ENCODE data around the gene FAM83F.
"Not testable (repeated sequence)": the region's sequence is repeated elsewhere in the genome, so short reads cannot be mapped to it uniquely, and the experiment has no call there.

Gene FAM83F

GRCh38 chr22:39994566-39995392 lies at the start of gene FAM83F:
Gene FAM83F (plus strand): TSS chr22:39994954. CDS start chr22:39995043, 89 bp downstream.
- DNase-seq (ENCODE audit: low read depth, low spot score) = peak; percentile 19

DNA sequence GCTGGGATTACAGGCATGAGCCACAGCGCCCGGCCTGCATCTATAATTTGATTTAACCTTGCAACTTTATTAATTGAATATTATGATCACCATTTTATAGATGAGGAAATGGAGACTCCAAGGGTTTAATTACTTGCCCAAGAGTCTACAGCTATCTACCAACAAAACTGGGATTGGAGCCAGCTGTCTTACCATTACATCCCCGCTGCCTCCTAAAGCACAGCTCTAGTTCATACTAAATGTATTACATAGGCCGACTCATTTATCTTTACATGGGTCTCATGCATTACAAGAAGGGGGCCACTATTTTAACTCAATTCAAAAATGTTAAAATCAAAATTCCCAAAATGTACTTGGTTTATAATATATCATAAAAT lies 48.6 kb upstream of the FAM83F start:
- no peak for DNase-seq (ENCODE audit: low read depth, low spot score)

DNA sequence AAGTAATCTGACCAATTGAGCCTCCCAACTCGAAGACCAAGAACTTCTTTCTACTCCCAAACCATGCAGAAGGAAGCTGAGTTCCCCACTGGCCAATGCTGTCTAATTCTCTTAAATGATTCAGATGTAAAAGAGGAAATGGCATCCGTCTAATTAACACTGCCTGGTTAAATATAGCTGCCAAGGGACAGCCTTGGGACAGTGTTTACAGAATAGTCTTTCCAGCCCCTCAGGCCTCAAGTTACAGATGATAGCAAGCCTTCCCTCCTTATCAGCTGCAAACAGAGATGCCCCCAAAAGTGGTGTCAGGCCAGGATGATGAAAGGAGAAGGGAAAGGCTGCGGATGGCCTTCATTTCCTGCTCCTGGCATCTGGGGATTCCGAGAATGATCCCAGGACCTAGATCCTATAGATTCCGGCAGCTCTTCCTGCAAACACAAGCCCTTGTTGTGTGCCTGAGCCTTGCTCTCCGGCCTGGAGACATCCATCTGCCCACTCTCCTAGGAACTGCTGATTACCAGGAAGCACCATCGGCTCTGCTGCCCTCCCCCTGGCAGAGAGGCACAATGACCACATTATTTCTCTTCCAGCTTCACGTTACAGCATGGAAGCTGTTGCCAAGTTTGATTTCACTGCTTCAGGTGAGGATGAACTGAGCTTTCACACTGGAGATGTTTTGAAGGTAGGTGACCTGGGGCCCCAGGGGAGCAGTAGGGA lies 48.1 kb upstream of the FAM83F start:
- DNase-seq (ENCODE audit: low read depth, low spot score) = no peak

GRCh38 chr22:39947220-39948216 lies 47.2 kb upstream of the FAM83F start:
- DNase-seq (ENCODE audit: low read depth, low spot score) = no peak

DNA sequence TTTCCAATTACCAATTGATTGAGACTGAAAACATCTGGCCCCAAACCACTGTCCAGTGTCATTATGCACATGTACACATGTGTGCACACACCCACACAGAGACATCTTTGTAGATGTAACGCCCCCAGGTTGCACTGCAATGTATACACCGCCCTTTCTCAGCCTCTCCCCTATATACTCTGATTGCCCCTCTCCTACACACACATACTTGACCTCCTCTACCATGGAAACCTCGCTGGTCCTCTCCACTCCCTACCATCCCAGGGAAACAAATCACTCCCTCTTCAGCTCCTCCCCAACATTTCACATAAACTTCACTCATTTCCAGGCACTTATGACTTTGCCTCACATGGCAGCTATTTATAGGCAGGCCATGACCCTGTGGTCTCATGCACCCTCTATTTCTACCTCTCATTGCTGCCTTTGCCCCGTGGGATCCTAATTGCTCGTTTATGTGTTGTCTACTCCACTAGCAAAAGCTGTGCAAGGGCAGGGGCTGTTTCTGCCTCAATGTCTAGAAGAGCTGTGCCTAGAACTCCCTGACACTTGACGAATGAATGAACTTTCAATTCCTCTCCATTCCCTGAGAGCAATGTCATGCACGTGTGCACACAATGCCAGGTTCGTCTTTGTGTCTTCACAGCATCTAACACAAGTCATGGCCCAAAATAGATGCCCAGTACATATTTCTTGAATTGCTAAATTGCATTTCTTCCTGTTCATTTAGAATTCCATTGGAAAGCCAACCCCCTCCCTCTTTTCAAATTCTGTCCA lies 44.6 kb upstream of the FAM83F start:
- DNase-seq (ENCODE audit: low read depth, low spot score) = no peak

- DNase-seq (ENCODE audit: low read depth, low spot score) = not testable (repeated sequence)
Measured at GRCh38 chr22:39951603-39952293, 43.0 kb upstream of the FAM83F start.

- no peak for DNase-seq (ENCODE audit: low read depth, low spot score)
Measured at GRCh38 chr22:39952347-39952746, 42.4 kb upstream of the FAM83F start.

GRCh38 chr22:39953101-39953500 lies 41.7 kb upstream of the FAM83F start:
- DNase-seq (ENCODE audit: low read depth, low spot score) = no peak

- DNase-seq (ENCODE audit: low read depth, low spot score) = no peak
Measured at GRCh38 chr22:39954584-39955055, 40.1 kb upstream of the FAM83F start.

GRCh38 chr22:39955675-39956074 lies 39.1 kb upstream of the FAM83F start:
- DNase-seq (ENCODE audit: low read depth, low spot score) = no peak

GRCh38 chr22:39956932-39957664 lies 37.7 kb upstream of the FAM83F start:
- DNase-seq (ENCODE audit: low read depth, low spot score) = no peak

GRCh38 chr22:39958009-39958711 lies 36.6 kb upstream of the FAM83F start:
- DNase-seq (ENCODE audit: low read depth, low spot score) = no peak

GRCh38 chr22:39958949-39959639 lies 35.7 kb upstream of the FAM83F start:
- DNase-seq (ENCODE audit: low read depth, low spot score) = no peak

GRCh38 chr22:39959640-39960447 lies 34.9 kb upstream of the FAM83F start, which contains the start of gene TMA7B:
Gene TMA7B (plus strand): TSS chr22:39960397. CDS start chr22:39964375, 3,978 bp downstream.
- no peak for DNase-seq (ENCODE audit: low read depth, low spot score)

DNA sequence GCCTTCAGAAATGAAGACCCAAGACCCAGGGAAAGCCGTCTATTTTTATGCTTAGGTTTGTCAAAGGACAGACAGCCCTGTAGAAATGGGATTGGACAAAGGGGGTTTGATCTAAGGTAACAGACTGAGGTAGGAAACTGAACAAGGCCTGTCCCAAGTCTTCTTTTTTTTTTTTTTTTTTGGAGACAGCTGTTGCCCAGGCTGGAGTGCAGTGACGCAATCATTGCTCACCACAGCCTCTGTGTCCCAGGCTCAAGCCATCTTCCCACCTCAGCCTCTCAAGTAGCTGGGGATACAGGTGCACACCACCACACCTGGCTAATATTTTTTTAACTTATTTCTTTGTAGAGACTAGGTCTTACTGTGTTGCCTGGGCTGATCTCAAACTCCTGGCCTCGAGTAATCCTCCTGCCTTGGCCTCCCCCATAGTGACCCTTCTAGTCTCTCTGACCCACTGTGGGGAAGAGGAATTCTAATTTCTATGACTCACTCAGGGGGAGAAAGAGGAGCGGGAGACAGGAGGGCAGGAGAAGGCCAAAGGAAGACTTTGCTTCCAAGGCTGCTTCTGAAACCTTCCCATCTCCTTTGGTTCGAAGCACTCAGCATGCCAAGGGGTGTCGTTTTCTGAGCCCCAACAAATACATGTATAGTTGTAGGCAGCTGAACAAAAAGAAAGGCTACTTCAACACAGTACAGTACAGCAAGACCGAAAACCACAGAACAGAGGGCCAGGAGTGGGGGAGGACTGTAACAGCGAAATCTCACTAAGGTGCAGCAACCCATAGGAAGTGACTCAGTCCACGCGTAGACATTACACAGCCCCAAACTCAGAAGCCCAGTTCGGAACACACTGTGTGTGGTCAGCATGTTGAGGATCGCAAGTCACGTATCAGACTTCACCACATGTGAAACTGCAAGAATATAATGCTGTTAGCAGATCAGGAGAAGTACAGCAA lies 33.7 kb upstream of the FAM83F start:
- peak; percentile 37 for DNase-seq (ENCODE audit: low read depth, low spot score)

GRCh38 chr22:39962071-39962470 lies 32.7 kb upstream of the FAM83F start:
- no peak for DNase-seq (ENCODE audit: low read depth, low spot score)
